ENCODE results near the gene KMT2C.
"Not testable (repeated sequence)": the region's sequence is repeated elsewhere in the genome, so short reads cannot be mapped to it uniquely, and the experiment has no call there.

Gene KMT2C

GRCh38 chr7:152435384-152436110 lies at the start of gene KMT2C:
KMT2C (minus strand) TSS chr7:152436003; CDS start chr7:152435786, 217 bp downstream.
- DNase-seq = peak; percentile 32

GRCh38 chr7:152481082-152481481 lies 45.3 kb upstream of the KMT2C start:
- DNase-seq = no peak

DNA sequence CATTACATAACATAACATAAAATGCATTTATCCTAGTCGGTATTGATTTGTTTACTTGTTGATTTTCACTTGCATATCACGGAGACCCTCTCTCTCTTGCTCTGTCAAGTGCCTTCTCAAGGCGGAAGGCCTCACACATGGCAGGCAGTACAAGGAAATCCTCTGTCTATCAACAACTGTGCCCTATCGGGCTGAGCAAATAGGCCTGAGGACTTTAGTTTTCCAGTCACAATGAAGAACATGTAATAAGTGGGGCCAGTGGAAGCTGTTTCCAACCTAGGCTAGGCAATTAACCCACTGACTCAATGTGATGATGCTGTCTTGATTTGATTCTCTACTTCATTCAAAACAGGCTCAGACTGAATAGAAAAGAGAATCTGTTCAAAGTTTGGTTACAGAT lies 44.9 kb upstream of the KMT2C start:
- DNase-seq = no peak

DNA sequence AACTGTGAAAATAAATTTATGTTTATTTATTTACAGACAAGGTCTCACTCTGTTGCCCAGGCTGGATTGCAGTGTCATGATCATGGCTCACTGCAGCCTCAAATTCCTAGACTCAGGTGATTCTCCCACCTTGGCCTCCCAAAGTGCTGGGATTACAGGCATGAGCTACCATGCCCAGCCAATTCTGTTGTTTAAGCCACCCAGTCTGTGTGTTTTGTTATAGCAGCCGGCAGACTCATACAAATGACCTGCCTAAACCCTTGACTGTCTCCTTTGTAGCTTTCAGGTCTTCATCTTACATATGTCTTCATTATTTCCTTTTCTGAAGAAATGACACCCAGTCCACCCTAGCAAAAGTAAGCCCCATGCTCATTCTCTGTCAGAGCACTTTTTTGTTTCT lies 43.8 kb upstream of the KMT2C start:
- DNase-seq = no peak

GRCh38 chr7:152478140-152478539 lies 42.3 kb upstream of the KMT2C start:
- no peak for DNase-seq

GRCh38 chr7:152477079-152477478 lies 41.3 kb upstream of the KMT2C start:
- DNase-seq = no peak

GRCh38 chr7:152476551-152476950 lies 40.7 kb upstream of the KMT2C start:
- no peak for DNase-seq

- not testable (repeated sequence) for DNase-seq
These were observed 35.3 kb upstream of the KMT2C start for GRCh38 chr7:152471023-152471620.

GRCh38 chr7:152470251-152471022 lies 34.6 kb upstream of the KMT2C start:
- not testable (repeated sequence) for DNase-seq

- not testable (repeated sequence) for DNase-seq
These were observed 33.8 kb upstream of the KMT2C start for GRCh38 chr7:152469576-152469975.

DNA sequence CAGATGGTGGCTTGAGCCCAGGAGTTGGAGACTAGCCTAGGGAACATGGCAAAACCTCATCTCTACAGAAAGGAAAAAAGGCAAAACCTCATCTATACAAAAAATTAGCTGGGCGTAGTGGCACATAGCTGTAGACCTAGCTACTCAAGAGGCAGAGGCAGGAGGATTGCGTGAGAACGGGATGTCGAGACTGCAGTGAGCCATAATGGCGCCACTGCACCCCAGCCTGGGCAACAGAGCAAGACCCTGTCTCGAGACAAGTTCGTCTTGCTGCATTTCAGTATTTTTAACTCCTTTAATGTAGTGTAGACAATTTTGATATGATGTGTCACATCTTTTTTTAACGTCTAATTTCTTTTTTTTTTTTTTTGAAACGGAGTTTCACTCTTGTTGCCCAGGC lies 31.4 kb upstream of the KMT2C start:
- DNase-seq = no peak

DNA sequence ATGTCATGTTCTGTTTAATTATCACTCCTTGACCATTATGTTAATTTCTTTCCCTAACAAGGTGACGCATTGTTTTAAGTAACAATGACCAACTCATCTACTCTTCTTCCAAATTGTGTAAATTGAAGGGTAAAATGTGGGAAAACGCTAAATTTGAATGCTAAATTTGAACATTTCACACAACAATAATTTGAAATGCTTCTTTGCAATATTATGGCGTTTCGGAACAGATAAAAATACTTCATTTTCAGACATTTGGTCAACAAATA lies 29.2 kb upstream of the KMT2C start:
- no peak for DNase-seq

DNA sequence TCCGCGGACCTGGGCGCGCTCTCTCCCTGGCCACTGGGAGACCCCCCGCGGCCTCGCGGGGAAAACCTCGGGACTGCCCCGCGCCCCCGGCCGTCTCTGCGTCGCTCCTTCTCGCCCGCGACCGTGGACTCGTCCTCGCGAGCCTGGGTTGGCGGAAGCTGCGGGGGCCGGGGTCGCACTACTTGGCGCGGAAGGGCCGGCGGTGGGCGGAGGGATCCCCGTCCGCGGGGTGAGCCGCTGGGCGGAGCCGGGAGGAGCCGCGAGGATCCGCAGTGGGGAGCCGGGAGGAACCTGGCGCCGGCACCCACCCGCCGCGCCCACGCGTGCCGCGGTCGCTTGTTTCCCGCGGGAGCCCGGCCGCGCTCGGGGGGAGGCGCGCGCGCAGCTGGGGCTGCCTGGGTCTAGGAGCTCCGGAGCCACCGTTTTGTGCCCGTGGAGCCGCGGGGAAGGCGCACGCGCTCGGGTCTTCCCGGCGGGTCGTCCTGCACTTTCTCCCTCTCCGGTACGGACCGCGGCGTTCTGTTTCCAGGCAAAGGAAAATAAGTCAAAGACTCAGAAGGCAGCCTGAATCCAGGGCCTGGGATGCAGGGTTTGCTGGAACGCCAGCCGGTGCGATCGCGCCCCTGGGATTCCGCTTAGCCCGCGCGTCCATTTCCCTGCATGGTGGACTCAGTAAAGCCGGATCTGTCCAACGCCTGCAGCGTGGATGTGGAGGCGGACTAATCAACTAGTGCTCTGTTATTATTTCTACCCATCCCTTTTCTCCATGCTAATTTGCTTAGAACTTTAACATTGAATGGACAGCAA lies 28.7 kb upstream of the KMT2C start:
- peak; percentile 73 for DNase-seq

GRCh38 chr7:152463709-152464311 lies 28.0 kb upstream of the KMT2C start:
- DNase-seq = peak; percentile 100

DNA sequence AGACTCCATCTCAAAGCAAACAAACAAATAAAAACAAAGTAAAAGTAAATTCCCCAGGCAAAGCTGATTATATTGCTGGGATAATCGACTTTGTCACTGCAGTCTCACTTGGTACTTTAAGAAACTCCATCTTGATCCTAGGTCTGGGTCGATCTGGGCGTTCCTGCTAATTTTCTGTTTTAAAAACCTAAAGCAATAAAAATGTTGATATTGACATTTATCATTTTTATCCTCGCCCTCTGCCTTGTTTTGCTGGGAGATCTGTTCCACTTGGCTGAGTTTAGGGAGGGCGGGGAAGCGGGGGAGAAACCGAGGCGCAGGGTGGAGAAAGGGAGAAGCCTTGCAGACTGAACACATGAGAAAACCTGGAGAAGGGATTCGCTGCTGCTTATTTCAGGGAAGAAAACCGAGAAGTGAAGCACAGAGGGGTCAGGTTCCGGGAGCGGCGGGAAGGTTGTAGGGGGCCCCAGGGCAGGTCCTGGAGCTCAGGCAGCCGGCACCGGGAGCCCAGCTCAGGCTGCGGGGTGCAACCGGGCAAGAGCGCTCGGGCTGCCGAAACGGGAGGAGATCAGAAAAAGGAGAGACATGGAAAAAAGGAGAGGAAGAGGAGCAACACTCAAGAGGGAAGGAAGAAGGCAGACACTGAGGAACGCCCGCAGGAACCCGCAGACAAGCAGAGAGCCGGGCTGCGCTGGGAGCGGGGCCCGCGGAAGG lies 27.3 kb upstream of the KMT2C start:
- DNase-seq = no peak

DNA sequence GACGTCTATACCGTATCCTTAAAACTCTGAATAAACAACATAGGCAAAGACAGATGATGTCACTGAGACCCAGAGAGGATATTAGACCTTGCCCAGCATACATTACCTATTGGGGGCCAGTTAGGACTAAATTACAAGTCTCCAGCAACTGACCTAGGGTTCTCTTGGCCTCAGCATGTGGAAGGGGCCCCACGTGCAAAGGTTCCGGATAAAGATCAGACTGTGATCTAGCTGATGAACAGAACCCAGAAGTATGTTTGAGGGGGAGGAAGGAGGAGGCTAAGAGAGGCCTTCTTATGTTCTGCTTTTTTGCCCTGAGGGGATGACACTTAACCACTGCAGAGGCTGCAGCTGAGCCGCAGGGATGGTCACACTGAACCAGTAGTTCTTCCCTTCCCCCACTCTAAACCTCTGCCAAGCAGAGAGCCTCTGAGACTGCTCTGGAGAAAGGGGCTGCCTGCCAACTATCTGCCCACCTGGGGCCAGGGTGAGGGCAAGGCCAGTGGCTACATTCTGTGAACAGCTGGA lies 24.0 kb upstream of the KMT2C start:
- DNase-seq = no peak

DNA sequence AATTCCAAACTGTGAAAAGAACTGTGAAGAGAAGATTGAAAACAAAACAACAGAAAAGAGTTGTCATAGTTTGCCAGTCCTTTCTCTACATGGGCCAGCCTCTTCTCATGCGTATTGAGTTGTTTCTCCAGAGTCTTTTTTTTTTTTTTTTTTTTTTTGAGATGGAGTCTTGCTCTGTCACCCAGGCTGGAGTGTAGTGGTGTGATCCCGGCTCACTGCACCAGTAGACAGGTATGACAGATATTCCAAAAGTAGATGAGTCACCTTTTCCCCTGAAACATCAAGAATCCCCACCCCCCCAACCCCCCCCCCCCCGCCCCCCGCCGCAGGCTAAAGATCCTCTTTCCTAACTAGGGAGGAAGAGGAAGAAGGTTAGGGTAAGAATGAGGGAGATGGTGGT lies 15.6 kb upstream of the KMT2C start:
- DNase-seq = no peak

DNA sequence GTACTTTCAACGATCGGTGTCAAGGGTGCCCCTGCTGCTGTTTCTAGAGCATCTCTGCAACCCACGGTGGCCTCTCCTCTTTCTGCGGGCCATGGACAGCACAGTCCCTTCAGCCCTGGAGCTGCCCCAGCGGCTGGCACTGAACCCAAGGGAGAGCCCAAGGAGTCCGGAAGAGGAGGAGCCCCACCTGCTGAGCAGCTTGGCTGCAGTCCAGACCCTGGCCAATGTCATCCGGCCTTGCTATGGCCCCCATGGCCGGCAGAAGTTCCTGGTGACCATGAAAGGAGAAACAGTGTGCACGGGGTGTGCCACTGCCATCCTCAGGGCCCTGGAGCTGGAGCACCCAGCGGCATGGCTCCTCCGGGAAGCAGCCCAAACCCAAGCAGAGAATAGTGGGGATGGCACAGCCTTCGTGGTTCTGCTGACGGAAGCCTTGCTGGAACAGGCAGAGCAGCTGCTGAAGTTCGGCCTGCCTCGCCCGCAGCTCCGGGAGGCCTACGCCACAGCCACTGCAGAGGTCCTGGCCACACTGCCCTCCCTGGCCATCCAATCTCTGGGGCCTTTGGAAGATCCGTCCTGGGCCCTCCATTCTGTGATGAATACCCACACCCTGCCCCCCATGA lies 9.7 kb upstream of the KMT2C start:
- not testable (repeated sequence) for DNase-seq

DNA sequence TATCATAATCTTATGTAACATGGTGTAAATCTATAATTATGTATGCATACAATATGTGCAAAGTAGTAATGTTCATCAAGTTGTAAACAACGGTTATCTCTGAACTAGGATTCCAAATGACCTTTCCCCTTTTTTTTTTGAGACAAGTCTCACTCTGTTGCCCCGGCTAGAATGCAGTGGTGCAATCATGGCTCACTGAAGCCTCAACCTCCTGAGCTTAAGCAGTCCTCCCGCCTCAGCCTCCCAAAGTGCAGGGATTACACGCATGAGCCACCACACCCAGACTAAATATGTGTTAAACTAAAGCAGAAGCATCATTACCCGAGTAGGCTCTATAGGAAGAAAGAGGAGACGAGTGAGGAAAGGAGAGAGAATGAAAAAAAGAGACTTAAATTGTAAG lies 7.8 kb upstream of the KMT2C start:
- DNase-seq = no peak

- no peak for DNase-seq
These were observed 6.6 kb upstream of the KMT2C start for GRCh38 chr7:152442330-152442835.

DNA sequence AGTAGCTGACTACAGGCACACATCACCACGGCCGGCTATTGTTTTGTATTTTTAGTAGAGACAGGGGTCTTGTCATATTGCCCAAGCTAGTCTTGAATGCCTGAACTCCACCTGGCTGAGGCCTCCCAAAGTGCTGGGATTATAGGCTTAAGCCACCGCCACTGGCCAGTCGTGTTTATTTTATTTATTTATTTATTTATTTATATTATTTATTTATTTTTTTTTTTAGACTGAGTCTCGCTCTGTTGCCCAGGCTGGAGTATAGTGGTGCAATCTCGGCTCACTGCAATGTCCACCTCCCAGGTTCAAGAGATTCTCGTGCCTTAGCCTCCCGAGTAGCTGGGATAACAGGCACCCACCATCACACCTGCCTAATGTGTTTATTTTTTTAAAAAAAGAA lies 6.0 kb upstream of the KMT2C start:
- not testable (repeated sequence) for DNase-seq

Data from stimulated activated naive CD4-positive, alpha-beta T cell treated with Interleukin-2 at 50 U/mL for 16 hours (primary cell).